HG03196 (cell line): ENCODE results near the gene NPAS3.

Experiments used
- ATAC-seq: cut with Tn5 transposase; IDR thresholded peaks from one replicate; pipeline ENCODE4 v1.9.1; 2021; ENCODE audit not compliant: unreplicated experiment

The NPAS3 gene

GRCh38 chr14:33464254-33464962 lies 525.7 kb downstream of the NPAS3 start:
- no peak for ATAC-seq

GRCh38 chr14:33465846-33466700 lies 527.4 kb downstream of the NPAS3 start:
- no peak for ATAC-seq

- no peak for ATAC-seq
Observed at GRCh38 chr14:33467971-33468370, 529.3 kb downstream of the NPAS3 start.

- ATAC-seq, result no peak
Observed at GRCh38 chr14:33469898-33470297, 531.2 kb downstream of the NPAS3 start.

- no peak for ATAC-seq
Observed at GRCh38 chr14:33471776-33472175, 533.1 kb downstream of the NPAS3 start.

GRCh38 chr14:33475623-33476022 lies 536.9 kb downstream of the NPAS3 start:
- no peak for ATAC-seq

GRCh38 chr14:33477797-33478196 lies 539.1 kb downstream of the NPAS3 start:
- no peak for ATAC-seq

- no peak for ATAC-seq
Observed at GRCh38 chr14:33480071-33480886, 541.6 kb downstream of the NPAS3 start.

GRCh38 chr14:33480887-33481184 lies 542.2 kb downstream of the NPAS3 start:
- ATAC-seq, result no peak

- ATAC-seq, result no peak
Observed at GRCh38 chr14:33483110-33483509, 544.4 kb downstream of the NPAS3 start.

GRCh38 chr14:33483541-33483940 lies 544.9 kb downstream of the NPAS3 start:
- ATAC-seq, result no peak

- no peak for ATAC-seq
Observed at GRCh38 chr14:33484264-33484663, 545.6 kb downstream of the NPAS3 start.

- no peak for ATAC-seq
Observed at GRCh38 chr14:33486332-33486890, 547.7 kb downstream of the NPAS3 start.

- ATAC-seq, result no peak
Observed at GRCh38 chr14:33488582-33488981, 549.9 kb downstream of the NPAS3 start.

- no peak for ATAC-seq
Observed at GRCh38 chr14:33490555-33490954, 551.9 kb downstream of the NPAS3 start.

GRCh38 chr14:33491112-33491511 lies 552.4 kb downstream of the NPAS3 start:
- ATAC-seq, result no peak

GRCh38 chr14:33492491-33492890 lies 553.8 kb downstream of the NPAS3 start:
- ATAC-seq, result no peak

- no peak for ATAC-seq
Observed at GRCh38 chr14:33493266-33493665, 554.6 kb downstream of the NPAS3 start.

- no peak for ATAC-seq
Observed at GRCh38 chr14:33493990-33494389, 555.3 kb downstream of the NPAS3 start.

GRCh38 chr14:33499687-33500086 lies 561.0 kb downstream of the NPAS3 start:
- no peak for ATAC-seq
